Measurements from ENCODE around the gene FAM90A26.
"Not testable (repeated sequence)": the region's sequence is repeated elsewhere in the genome, so short reads cannot be mapped to it uniquely, and the experiment has no call there.

DNA sequence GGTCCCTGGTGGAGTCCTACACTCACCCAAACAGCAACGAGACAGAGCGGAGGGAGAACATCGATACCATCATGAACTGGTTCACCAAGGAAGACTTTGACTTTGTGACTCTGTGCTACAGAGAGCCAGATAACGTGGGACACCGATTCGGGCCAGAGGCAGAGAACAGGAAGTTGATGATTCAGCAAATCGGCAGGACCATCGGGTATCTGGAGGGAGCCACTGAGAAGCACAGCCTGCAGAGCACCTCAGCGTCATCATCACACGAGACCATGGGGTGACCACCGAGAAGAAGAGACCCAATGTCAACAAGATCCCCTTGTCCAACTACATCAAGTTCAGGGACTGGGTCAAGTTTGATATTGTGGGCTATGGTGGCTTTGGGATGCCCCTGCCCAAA is 29.2 kb upstream of the FAM90A26 start:
- not testable (repeated sequence) for TF ChIP-seq POLR2AphosphoS5, EP300 (IDR thresholded peaks at IDR 0.05)
